ENCODE results near the gene SDK2.

Gene SDK2

DNA sequence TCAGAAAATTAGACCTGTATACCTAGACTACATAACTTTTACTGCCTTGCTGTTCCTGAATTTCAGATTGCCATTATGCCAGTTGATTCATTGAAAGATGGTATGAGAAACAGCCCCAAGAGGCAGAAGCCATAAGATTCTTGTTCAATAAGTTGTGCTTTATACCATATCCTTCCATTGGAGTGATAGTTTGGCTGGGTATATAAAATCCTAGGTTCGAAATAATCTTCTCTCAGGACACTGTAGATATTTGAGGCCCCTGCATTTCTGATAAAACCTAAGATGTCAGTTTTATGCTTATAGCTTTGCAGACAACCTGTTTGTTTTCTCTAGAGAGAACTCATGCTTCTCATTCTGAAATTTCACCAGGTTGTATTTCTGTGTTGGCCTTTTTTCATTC, 9.6 kb upstream of the SDK2 start:
- TF ChIP-seq CTCF (conservative IDR thresholded peaks at IDR 0.05; ENCODE audit: low read depth, low read length), result no peak
- no peak overlapping the region for H3K4me3 ChIP-seq (ENCODE audit: low read depth, low read length)
- DNase-seq (ENCODE audit: low read depth), result no peak

DNA sequence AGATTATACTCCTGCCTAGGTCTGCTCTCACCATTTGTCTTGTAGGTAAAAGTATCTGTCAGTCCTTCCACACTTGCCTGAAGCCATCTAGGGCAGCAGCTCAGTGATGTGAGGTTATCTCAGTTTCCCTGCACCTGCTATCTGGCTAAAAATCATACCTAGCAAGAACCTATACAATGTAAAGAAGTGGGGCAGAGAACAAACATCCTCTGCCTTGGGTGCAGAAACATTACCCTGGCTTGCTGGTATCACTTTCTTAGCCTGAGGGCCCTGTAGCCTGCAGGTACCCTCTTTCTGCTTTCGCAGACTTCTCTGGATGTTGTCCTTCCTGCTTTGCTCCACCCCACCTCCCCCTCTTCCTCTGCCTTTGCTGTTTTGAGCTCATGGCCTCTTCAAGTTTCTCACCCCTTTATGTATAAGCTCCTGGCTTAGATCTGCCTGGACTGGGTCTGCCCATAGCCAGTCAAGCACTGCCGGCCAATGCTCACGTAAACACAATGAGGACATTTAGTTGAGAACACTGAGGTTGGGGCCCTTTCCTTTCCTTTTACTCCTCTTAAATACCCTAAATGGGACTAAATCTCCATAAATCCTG, 8.7 kb upstream of the SDK2 start:
- no peak for TF ChIP-seq CTCF (conservative IDR thresholded peaks at IDR 0.05; ENCODE audit: low read depth, low read length)
- H3K4me3 ChIP-seq (ENCODE audit: low read depth, low read length), result no peak overlapping the region

GRCh38 chr17:73650617-73651200, 6.5 kb upstream of the SDK2 start:
- TF ChIP-seq CTCF (conservative IDR thresholded peaks at IDR 0.05; ENCODE audit: low read depth, low read length), result no peak
- H3K4me3 ChIP-seq (ENCODE audit: low read depth, low read length), result no peak overlapping the region
- no peak for DNase-seq (ENCODE audit: low read depth)

More for the DNA sequence above, 8.7 kb upstream of the SDK2 start:
- no peak for DNase-seq (ENCODE audit: low read depth)

DNA sequence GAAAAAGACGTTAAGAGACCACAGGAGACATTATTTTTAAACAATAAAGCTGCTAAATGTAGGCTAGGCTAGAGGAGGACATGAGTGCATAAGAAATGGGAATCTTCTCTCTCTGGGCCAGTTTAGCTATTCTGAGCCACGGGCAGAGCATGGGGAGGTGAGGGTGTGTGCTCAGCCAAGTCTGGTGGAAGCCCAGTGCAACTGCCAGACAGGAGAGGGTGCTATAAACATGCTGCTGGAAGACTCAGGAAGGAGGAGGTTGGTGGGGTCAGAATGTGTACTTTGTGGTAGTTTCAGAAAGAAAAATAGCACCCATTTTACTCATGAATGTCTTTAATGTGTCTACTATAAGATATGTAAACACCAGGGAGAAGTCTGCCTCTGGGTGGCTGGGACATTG, 5.9 kb upstream of the SDK2 start:
- H3K4me3 ChIP-seq (ENCODE audit: low read depth, low read length), result no peak overlapping the region
- peak; percentile 42 for DNase-seq (ENCODE audit: low read depth)
- peak; percentile 51 for TF ChIP-seq CTCF (conservative IDR thresholded peaks at IDR 0.05; ENCODE audit: low read depth, low read length)

DNA sequence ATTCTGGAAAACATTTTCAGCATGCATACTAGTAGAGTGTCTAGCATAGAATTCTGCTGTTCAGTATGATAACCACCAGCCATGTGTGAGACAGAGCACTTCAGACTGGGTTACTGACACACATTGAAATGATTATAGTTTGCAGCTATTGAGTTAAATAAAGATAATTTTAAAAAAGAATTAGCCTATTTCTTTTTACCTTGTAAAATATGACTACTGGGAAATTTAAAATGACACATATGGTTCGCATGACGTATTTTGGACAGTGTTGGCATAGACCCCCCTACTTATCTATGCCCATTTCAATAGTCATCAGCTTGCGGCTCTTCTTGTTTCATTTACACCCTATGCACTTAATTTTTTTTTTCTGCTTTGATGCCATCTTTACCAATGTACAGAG, 4.7 kb upstream of the SDK2 start:
- no peak overlapping the region for H3K4me3 ChIP-seq (ENCODE audit: low read depth, low read length)
- DNase-seq (ENCODE audit: low read depth), result no peak
- TF ChIP-seq CTCF (conservative IDR thresholded peaks at IDR 0.05; ENCODE audit: low read depth, low read length), result no peak

DNA sequence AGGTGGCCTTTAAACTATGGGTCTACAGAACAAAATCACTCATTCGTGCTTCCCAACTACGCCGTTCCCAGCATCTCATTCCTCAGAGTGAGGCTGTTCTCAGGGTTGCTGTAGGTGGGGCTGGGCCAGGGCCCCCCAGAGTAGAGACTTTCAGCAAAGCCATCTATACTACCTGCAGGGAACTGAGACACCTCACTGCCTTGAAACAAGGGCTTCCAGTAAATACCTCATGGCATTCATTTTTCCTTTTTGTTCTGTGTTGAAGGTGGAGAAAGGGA, 4.2 kb upstream of the SDK2 start:
- no peak for DNase-seq (ENCODE audit: low read depth)
- no peak for TF ChIP-seq CTCF (conservative IDR thresholded peaks at IDR 0.05; ENCODE audit: low read depth, low read length)

GRCh38 chr17:73647772-73648542, 3.7 kb upstream of the SDK2 start:
- H3K4me3 ChIP-seq (ENCODE audit: low read depth, low read length), result no peak overlapping the region
- no peak for DNase-seq (ENCODE audit: low read depth)
- no peak for TF ChIP-seq CTCF (conservative IDR thresholded peaks at IDR 0.05; ENCODE audit: low read depth, low read length)

More for the DNA sequence above, 4.2 kb upstream of the SDK2 start:
- no peak overlapping the region for H3K4me3 ChIP-seq (ENCODE audit: low read depth, low read length)
